Keratinocyte (primary cell): ENCODE measurements around the gene TSPAN11. TPM values are rescaled to one million over a fixed set of nuclear protein-coding genes. Genes with fewer than 3 reads are reported as not detected.

ENCODE experiments used
- DNase-seq: peaks from one replicate; pipeline ENCODE4 v3.0.0-alpha.2; 2011; ENCODE audit warnings: low read depth, missing footprints, low spot score
- FAIRE-seq: peaks from 2 replicates; lab custom pipeline; 2011; peaks lifted over from hg19 to GRCh38; lab: Jason Lieb, UNC
- H2AFZ ChIP-seq: 2 replicates; pipeline ENCODE4 v1.6.0; 2012; ENCODE audit warnings: low read length, control low read depth, inconsistent platforms; ENCODE audit not compliant: control insufficient read depth
- H3K27ac ChIP-seq: 2 replicates; pipeline ENCODE4 v1.5.1; 2011; ENCODE audit warnings: low read length; ENCODE audit not compliant: control insufficient read depth, insufficient read depth
- H3K27me3 ChIP-seq: 3 replicates; pipeline ENCODE4 v1.6.0; 2011; ENCODE audit warnings: low read length; ENCODE audit not compliant: control insufficient read depth, insufficient read depth; ENCODE audit errors: extremely low read depth
- H3K36me3 ChIP-seq, 2 experiments: 2 replicates in 1 of 2; 3 replicates in 1 of 2; pipeline ENCODE4 v1.5.1; 2011; ENCODE audit warnings: low read length in 2 of 2, mild to moderate bottlenecking in 1 of 2; ENCODE audit not compliant: control insufficient read depth in 2 of 2, insufficient read depth in 2 of 2; ENCODE audit errors: extremely low read depth in 1 of 2
- H3K4me1 ChIP-seq: 3 replicates; pipeline ENCODE4 v1.5.1; 2011; ENCODE audit warnings: low read length; ENCODE audit not compliant: control insufficient read depth, insufficient read depth; ENCODE audit errors: extremely low read depth
- H3K4me2 ChIP-seq: 3 replicates; pipeline ENCODE4 v1.6.0; 2011; ENCODE audit warnings: low read depth, low read length; ENCODE audit not compliant: control insufficient read depth, insufficient read depth; ENCODE audit errors: extremely low read depth
- H3K4me3 ChIP-seq, 3 experiments: fragments of 200-600 bp in 1 of 3; sonication (generic) in 1 of 3; 2 replicates in 2 of 3; 3 replicates in 1 of 3; pipeline ENCODE4 v1.5.1; 2011 to 2016; ENCODE audit warnings: low read length in 3 of 3, mild to moderate bottlenecking in 3 of 3, control low read depth in 2 of 3, inconsistent platforms in 1 of 3, low read depth in 1 of 3, mixed read lengths in 1 of 3, mixed run types in 1 of 3, moderate library complexity in 1 of 3; ENCODE audit not compliant: control insufficient read depth in 2 of 3, insufficient read depth in 2 of 3; ENCODE audit errors: extremely low read depth in 1 of 3
- H3K79me2 ChIP-seq: 2 replicates; pipeline ENCODE4 v1.6.0; 2012; ENCODE audit warnings: low read length; ENCODE audit not compliant: control insufficient read depth, insufficient read depth
- H3K9ac ChIP-seq: 3 replicates; pipeline ENCODE4 v1.6.0; 2011; ENCODE audit warnings: low read length; ENCODE audit not compliant: control insufficient read depth, insufficient read depth; ENCODE audit errors: extremely low read depth
- H3K9me1 ChIP-seq: 3 replicates; pipeline ENCODE4 v1.6.0; 2011; ENCODE audit warnings: low read length; ENCODE audit not compliant: control insufficient read depth, insufficient read depth; ENCODE audit errors: extremely low read depth
- H3K9me3 ChIP-seq: 2 replicates; pipeline ENCODE4 v1.5.1; 2012; ENCODE audit warnings: low read depth, low read length; ENCODE audit not compliant: control insufficient read depth
- H4K20me1 ChIP-seq: 3 replicates; pipeline ENCODE4 v1.6.0; 2011; ENCODE audit warnings: low read length; ENCODE audit not compliant: control insufficient read depth, insufficient read depth; ENCODE audit errors: extremely low read depth
- EZH2 ChIP-seq: IDR thresholded peaks from one replicate; pipeline ENCODE4 v1.6.1; 2012; ENCODE audit warnings: inconsistent platforms, mild to moderate bottlenecking, low read length, moderate library complexity
- dilution Hi-C: fragments of 300-500 bp; cut with MboI; formaldehyde crosslinking; loops from one replicate; pipeline ENCODE4 v1.7.0; 2020; ENCODE audit warnings: low sequenced_read_pairs; ENCODE audit not compliant: extremely low pct_ligation_motif_present
- polyA plus RNA-seq, 5 experiments: library from polyadenylated mRNA; depleted of rRNA in 3 of 5; stranded (reverse) in 3 of 5; stranded (forward) in 1 of 5; unstranded in 1 of 5; fragments of >200 nt; gene quantifications; 1 replicate in 1 of 5; 2 replicates in 3 of 5; 3 replicates in 1 of 5; pipeline versions ENCODE4 v1.2.1 to v1.2.3, GENCODE V29; 2011 to 2012; ENCODE audit warnings: missing spikeins in 2 of 5, low read depth in 1 of 5, low replicate concordance in 1 of 5
- TF ChIP-seq, protein P1 (sequence below), 3 experiments: IDR thresholded peaks in 1 of 3; conservative IDR thresholded peaks in 1 of 3; optimal IDR thresholded peaks in 1 of 3; 2 replicates in 2 of 3; 3 replicates in 1 of 3; pipeline versions ENCODE3 to v1.5.1; 2011; ENCODE audit warnings: low read length in 3 of 3, mild to moderate bottlenecking in 3 of 3, moderate library complexity in 2 of 3, control low read depth in 1 of 3, inconsistent platforms in 1 of 3; ENCODE audit not compliant: insufficient read depth in 2 of 3; ENCODE audit errors: extremely low read depth in 1 of 3

TSPAN11 gene
- polyA plus RNA-seq, 1 donor (not counting 4 experiments of a cell fraction or from before 2014, with no cell fraction given) = not detected

GRCh38 chr12:31002999-31003398 lies 76.5 kb downstream of the TSPAN11 start:
- Histone ChIP-seq H3K4me2 (no peak overlapping the region), H3K4me1 (peaks cover 7% of the 10 kb centered on the region), H3K79me2 (no peaks in the 10 kb centered on the region), H3K9me1 (no peaks in the 10 kb centered on the region), H2AFZ (no peak overlapping the region), H3K27me3 (peaks cover 4% of the 10 kb centered on the region), H3K9ac (no peak overlapping the region), H3K27ac (no peak overlapping the region), H3K4me3 (no peak overlapping the region), H4K20me1 (no peaks in the 10 kb centered on the region), H3K9me3 (no peaks in the 10 kb centered on the region), H3K36me3 (no peaks in the 10 kb centered on the region)
- no peak for DNase-seq
- no peak for FAIRE-seq
- TF ChIP-seq, protein P1, sequence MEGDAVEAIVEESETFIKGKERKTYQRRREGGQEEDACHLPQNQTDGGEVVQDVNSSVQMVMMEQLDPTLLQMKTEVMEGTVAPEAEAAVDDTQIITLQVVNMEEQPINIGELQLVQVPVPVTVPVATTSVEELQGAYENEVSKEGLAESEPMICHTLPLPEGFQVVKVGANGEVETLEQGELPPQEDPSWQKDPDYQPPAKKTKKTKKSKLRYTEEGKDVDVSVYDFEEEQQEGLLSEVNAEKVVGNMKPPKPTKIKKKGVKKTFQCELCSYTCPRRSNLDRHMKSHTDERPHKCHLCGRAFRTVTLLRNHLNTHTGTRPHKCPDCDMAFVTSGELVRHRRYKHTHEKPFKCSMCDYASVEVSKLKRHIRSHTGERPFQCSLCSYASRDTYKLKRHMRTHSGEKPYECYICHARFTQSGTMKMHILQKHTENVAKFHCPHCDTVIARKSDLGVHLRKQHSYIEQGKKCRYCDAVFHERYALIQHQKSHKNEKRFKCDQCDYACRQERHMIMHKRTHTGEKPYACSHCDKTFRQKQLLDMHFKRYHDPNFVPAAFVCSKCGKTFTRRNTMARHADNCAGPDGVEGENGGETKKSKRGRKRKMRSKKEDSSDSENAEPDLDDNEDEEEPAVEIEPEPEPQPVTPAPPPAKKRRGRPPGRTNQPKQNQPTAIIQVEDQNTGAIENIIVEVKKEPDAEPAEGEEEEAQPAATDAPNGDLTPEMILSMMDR (optimal IDR thresholded peaks at IDR 0.05 in 1 of 3, IDR thresholded peaks at IDR 0.05 in 1 of 3, conservative IDR thresholded peaks at IDR 0.05 in 1 of 3; ENCODE audit: extremely low read depth in 1 of 3, insufficient read depth in 2 of 3, low read length in 3 of 3) = no peak
- TF ChIP-seq EZH2 = no peak
- dilution Hi-C loops = no loop called here

- Histone ChIP-seq H3K9me1 (no peaks in the 10 kb centered on the region), H3K27me3 (peaks cover 4% of the 10 kb centered on the region), H3K27ac (no peak overlapping the region), H3K9ac (no peak overlapping the region), H3K4me3 (no peak overlapping the region), H3K79me2 (no peaks in the 10 kb centered on the region), H4K20me1 (no peaks in the 10 kb centered on the region), H2AFZ (no peak overlapping the region), H3K4me1 (peaks cover 7% of the 10 kb centered on the region), H3K36me3 (no peaks in the 10 kb centered on the region), H3K9me3 (no peaks in the 10 kb centered on the region), H3K4me2 (no peak overlapping the region)
- dilution Hi-C loops = no loop called here
- FAIRE-seq (no peak), DNase-seq (no peak)
- TF ChIP-seq EZH2 = no peak
- TF ChIP-seq, protein P1 (optimal IDR thresholded peaks at IDR 0.05 in 1 of 3, IDR thresholded peaks at IDR 0.05 in 1 of 3, conservative IDR thresholded peaks at IDR 0.05 in 1 of 3; ENCODE audit: extremely low read depth in 1 of 3, insufficient read depth in 2 of 3, low read length in 3 of 3) = no peak
These were observed 77.5 kb downstream of the TSPAN11 start for GRCh38 chr12:31003861-31004640.
